SU-DHL-6 (cell line): ENCODE data around the gene CARD11.

Experiments
- EZH2phosphoT487 ChIP-seq: fragments of 200-600 bp; sonication (generic), shearing (Covaris generic); conservative IDR thresholded peaks from 2 replicates; pipeline ENCODE4 v1.6.1; 2018; ENCODE audit warnings: mild to moderate bottlenecking, antibody characterized with exemption, low read length, moderate library complexity, mixed read lengths
- TF ChIP-seq, protein P1 (sequence below): fragments of 200-600 bp; sonication (generic); IDR thresholded peaks from one replicate; pipeline ENCODE4 v1.5.1; 2017; ENCODE audit warnings: antibody characterized with exemption, mild to moderate bottlenecking, low read length, moderate library complexity; ENCODE audit not compliant: insufficient read depth, poor library complexity, severe bottlenecking

DNA sequence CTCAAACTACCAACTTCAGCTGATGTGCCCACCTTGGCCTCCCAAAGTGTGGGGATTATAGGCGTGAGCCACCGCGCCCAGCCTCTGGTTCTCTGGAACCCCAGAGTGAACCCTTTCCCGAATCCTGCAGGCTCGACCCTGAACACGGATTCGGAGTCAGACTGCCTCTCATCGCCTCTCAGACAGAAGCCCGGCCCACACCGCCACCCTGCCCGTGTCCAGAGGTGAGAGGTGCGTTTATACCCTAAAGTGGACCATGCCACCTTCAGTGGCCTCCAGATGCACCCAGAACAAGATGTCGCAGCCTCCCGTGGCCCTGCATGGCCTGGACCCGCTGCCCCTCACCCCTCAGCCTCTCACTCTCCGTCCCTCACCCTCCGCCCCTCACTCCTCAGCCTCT lies 134.6 kb downstream of the CARD11 start:
- TF ChIP-seq, protein P1, sequence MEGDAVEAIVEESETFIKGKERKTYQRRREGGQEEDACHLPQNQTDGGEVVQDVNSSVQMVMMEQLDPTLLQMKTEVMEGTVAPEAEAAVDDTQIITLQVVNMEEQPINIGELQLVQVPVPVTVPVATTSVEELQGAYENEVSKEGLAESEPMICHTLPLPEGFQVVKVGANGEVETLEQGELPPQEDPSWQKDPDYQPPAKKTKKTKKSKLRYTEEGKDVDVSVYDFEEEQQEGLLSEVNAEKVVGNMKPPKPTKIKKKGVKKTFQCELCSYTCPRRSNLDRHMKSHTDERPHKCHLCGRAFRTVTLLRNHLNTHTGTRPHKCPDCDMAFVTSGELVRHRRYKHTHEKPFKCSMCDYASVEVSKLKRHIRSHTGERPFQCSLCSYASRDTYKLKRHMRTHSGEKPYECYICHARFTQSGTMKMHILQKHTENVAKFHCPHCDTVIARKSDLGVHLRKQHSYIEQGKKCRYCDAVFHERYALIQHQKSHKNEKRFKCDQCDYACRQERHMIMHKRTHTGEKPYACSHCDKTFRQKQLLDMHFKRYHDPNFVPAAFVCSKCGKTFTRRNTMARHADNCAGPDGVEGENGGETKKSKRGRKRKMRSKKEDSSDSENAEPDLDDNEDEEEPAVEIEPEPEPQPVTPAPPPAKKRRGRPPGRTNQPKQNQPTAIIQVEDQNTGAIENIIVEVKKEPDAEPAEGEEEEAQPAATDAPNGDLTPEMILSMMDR: no peak
- TF ChIP-seq EZH2phosphoT487: no peak
